Hematopoietic multipotent progenitor cell treated with erythropoietin and hydrocortisone succinate and interleukin-3 and kit ligand, for 6 days (in vitro differentiated cells): ENCODE measurements around the gene B2M.
"Not testable (repeated sequence)": the region's sequence is repeated elsewhere in the genome, so short reads cannot be mapped to it uniquely, and the experiment has no call there.

ENCODE experiments used
- DNase-seq: peaks from one replicate; pipeline ENCODE4 v3.0.0-alpha.2; 2015

The B2M gene

GRCh38 chr15:44700676-44701075, 10.6 kb upstream of the B2M start:
- DNase-seq: not testable (repeated sequence)

- DNase-seq: no peak
Measured at GRCh38 chr15:44705986-44706385, 5.3 kb upstream of the B2M start.

DNA sequence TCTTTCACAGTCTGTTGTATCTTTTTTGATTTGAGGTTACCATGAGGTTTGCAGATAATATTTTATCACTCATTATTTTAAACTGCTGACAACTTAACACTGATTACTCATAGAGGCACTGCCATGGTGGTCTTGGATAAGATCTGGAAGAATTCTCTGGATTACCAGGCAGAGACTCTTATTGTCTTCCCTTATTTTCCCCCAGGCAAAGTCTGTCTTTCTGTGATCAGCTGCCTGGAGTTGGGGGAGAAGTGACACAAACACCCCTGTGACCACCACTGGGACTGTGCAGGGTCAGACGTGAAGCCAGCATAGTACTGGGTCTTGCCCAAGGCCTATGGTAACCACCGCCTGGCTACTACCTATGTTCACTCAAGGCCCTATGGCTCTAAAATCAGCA, 4.9 kb upstream of the B2M start:
- DNase-seq: no peak

DNA sequence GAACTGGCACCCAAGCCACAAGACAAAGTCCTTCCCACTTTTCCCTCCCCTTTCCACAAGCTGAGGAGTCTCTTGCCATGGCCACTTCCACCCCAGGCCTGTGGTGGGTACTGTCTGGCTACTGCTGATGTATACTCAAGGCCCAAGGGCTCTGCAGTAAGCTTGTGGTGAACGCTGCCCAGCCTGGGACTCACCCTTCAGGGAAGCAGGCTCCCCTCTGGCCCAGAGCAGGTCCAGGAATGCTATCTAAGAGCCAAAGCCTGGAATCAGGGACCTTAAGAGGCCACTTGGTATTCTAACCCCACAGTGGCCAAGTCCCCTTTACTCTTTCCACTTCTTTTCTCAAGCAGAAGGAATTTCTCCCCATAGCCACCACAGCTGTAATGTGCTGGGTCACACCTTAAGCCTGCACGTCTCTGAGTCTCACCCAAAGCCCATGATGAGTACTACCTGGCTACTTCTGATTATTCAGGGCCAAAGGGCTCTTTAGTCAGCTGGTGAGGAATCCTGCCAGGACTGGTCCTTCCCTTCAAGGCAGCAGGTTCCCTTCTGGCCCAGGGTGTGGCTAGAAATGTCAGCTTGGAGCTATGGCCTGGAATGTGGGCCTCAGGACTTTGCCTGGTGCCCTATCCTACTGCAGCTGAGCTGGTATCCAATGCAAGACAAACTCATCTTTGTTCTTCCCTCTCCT, 4.2 kb upstream of the B2M start:
- DNase-seq: no peak

- peak; percentile 79 for DNase-seq
Measured at GRCh38 chr15:44710236-44711095, 851 bp upstream of the B2M start.

- peak; percentile 81 for DNase-seq
Measured at GRCh38 chr15:44711743-44712345, 527 bp downstream of the B2M start.

- peak; percentile 96 for DNase-seq
Measured at GRCh38 chr15:44712346-44713005, 1.2 kb downstream of the B2M start.

DNA sequence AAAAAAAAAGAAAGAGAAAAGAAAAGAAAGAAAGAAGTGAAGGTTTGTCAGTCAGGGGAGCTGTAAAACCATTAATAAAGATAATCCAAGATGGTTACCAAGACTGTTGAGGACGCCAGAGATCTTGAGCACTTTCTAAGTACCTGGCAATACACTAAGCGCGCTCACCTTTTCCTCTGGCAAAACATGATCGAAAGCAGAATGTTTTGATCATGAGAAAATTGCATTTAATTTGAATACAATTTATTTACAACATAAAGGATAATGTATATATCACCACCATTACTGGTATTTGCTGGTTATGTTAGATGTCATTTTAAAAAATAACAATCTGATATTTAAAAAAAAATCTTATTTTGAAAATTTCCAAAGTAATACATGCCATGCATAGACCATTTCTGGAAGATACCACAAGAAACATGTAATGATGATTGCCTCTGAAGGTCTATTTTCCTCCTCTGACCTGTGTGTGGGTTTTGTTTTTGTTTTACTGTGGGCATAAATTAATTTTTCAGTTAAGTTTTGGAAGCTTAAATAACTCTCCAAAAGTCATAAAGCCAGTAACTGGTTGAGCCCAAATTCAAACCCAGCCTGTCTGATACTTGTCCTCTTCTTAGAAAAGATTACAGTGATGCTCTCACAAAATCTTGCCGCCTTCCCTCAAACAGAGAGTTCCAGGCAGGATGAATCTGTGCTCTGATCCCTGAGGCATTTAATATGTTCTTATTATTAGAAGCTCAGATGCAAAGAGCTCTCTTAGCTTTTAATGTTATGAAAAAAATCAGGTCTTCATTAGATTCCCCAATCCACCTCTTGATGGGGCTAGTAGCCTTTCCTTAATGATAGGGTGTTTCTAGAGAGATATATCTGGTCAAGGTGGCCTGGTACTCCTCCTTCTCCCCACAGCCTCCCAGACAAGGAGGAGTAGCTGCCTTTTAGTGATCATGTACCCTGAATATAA, 2.0 kb downstream of the B2M start:
- DNase-seq: peak; percentile 77

- no peak for DNase-seq
Measured at GRCh38 chr15:44715142-44715796, 4.0 kb downstream of the B2M start.

GRCh38 chr15:44715797-44716334, 4.5 kb downstream of the B2M start:
- no peak for DNase-seq

GRCh38 chr15:44716983-44717602, 5.8 kb downstream of the B2M start:
- no peak for DNase-seq

DNA sequence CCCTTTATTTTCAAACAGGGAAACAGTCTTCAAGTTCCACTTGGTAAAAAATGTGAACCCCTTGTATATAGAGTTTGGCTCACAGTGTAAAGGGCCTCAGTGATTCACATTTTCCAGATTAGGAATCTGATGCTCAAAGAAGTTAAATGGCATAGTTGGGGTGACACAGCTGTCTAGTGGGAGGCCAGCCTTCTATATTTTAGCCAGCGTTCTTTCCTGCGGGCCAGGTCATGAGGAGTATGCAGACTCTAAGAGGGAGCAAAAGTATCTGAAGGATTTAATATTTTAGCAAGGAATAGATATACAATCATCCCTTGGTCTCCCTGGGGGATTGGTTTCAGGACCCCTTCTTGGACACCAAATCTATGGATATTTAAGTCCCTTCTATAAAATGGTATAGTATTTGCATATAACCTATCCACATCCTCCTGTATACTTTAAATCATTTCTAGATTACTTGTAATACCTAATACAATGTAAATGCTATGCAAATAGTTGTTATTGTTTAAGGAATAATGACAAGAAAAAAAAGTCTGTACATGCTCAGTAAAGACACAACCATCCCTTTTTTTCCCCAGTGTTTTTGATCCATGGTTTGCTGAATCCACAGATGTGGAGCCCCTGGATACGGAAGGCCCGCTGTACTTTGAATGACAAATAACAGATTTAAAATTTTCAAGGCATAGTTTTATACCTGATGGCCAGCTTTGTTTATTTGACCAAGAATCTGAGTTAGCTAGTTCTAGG, 7.0 kb downstream of the B2M start:
- DNase-seq: no peak

- no peak for DNase-seq
Measured at GRCh38 chr15:44718927-44719292, 7.6 kb downstream of the B2M start.

DNA sequence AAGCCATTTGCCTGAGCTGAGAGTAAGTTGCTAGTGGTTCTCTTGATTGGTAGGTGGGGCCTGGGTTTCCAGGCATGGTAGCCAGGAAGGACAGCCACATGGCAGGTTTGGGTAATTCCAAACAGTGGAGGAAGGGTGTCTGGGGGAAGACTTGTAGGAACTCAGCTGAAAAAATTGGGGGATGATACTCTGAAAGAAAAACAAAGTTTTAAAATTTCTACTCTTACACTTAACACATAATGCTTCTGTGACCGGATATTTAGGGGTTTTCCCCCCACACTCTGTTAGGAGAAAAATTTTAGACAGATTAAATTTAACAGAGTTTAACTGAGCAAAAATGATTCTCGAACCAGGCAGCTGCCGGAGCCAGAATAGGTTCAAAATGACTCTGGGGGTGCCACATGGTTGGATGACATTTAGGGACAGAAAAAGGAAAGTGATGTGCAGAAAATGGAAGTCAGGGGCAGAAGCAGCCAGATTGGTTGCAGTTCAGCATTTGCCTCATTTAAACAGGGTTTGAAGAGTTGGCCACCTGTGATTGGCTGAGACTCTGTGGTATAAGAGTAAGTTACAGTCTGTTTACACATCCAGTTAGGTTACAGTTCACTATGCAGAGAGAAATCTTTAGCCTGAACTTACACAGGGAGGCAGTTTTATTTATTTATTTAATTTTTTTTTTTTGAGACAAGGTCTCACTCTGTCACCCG, 8.1 kb downstream of the B2M start:
- peak; percentile 29 for DNase-seq

DNA sequence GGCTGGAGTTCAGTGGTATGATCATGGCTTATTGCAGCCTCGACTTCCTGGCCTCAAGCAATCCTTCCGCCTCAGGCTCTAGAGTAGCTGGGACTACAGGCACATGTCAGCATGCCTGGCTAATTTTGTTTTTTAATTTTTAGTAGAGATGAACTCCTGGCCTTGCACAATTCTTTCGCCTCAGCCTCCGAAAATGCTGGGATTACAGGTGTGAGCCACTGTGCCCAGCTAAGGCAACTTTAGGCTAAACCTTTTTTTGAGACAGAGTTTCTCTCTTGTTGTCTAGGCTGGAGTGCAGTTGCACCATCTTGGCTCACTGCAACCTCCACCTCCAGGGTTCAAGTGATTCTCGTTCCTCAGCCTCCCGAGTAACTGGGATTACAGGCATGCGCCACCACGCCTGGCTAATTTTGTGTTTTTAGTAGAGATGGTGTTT, 8.7 kb downstream of the B2M start:
- DNase-seq: not testable (repeated sequence)

DNA sequence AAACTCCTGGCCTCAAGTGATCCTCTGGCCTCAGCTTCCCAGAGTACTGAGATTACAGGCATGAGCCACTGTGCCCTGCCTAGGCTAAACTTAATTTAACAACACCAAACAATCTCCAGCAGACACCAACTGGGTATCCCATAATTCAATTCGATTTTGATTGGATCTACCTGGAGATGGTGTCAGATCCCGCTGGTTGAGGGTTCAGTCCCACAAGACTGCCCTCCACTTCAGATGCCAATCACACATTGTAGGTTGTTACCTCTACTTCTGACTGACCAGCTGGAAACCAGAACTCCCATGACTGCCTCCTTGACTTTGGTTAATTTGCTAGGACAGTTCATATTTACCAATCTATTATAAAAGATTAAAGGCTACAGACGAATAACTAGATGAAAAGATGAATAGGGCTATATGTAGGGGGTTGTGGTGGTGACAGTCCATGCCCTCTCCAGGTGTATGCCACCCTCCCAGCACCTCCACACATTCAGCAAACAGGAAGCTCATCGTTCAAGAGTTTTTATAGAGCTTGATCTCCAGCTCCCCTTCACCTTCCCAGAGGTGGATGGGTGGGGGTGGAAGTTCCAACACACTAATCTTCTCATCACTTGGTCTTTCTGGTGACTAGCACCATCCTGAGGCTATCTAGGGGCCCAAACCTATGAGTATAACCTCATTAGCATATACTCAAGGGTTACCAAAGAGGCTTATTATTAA, 9.3 kb downstream of the B2M start:
- no peak for DNase-seq

DNA sequence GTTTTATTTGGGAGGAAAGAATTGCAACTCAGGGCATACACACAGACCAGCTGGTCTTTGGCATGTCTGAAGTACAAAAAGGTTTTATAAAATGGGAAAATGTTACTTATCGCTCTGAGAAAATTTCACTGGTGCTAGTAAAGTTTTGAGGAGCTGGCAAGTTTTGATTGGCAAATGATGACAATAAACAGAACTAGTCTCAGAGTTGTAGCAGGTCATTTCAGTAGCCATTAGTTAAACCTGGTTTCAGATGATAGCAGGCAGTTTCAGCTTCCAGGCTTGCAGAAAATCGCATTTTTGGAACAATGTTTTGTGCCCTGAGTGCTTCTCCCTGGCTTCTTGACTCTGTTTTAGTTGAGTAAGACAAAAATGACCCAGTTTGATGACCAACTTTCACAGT, 10.7 kb downstream of the B2M start:
- DNase-seq: no peak

DNA sequence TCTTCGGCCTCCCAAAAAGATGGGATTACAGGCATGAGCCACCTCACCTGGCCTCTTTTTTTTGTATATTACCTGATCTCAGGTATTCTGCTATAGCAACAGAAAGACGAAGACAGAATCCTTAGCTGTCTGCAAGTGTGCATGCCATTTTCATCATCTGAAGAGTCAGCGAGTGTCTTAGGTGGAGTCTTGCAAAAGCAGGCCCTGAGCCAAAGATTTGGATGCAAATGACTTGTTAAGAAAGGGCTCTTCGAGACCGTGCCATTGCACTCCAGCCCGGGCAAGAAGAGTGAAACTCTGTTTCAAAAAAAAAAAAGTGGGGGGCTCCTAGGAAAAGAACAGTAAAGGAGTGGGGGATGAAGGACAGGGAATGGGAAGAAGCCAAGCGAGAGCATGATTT, 14.8 kb downstream of the B2M start:
- DNase-seq: peak; percentile 47
